WTC11 (cell line): Measurements from ENCODE around the gene SLC27A5. TPM values are rescaled to one million over a fixed set of nuclear protein-coding genes. Genes with fewer than 3 reads are reported as not detected.

Experiments
- ATF1 ChIP-seq: sonication (generic); formaldehyde crosslinking; IDR thresholded peaks from 2 replicates; pipeline ENCODE4 v1.8.1; 2023; ENCODE audit warnings: mild to moderate bottlenecking, moderate library complexity, missing genetic modification reagents
- CBFB ChIP-seq: sonication (generic); formaldehyde crosslinking; IDR thresholded peaks from 2 replicates; pipeline ENCODE4 v1.8.1; 2022; ENCODE audit warnings: mild to moderate bottlenecking, low read depth, missing genetic modification reagents
- CREB1 ChIP-seq: sonication (generic); formaldehyde crosslinking; IDR thresholded peaks from 2 replicates; pipeline ENCODE4 v1.8.0; 2023; ENCODE audit warnings: mild to moderate bottlenecking, missing genetic modification reagents
- EMX1 ChIP-seq: fragments of 250-450 bp; sonication (Bioruptor Pico); IDR thresholded peaks from 2 replicates; pipeline ENCODE4 v1.8.0; 2021; ENCODE audit warnings: mild to moderate bottlenecking
- ESRRA ChIP-seq: sonication (generic); formaldehyde crosslinking; IDR thresholded peaks from 2 replicates; pipeline ENCODE4 v1.8.1; 2022; ENCODE audit warnings: mild to moderate bottlenecking, missing genetic modification reagents, borderline replicate concordance
- ETV6 ChIP-seq: sonication (generic); formaldehyde crosslinking; IDR thresholded peaks from 2 replicates; pipeline ENCODE4 v1.8.1; 2022; ENCODE audit warnings: mild to moderate bottlenecking, missing genetic modification reagents
- HMGA2 ChIP-seq: fragments of 250-450 bp; sonication (Bioruptor Pico); IDR thresholded peaks from 2 replicates; pipeline ENCODE4 v1.4.0; 2021; ENCODE audit warnings: mild to moderate bottlenecking, moderate library complexity
- MYBL2 ChIP-seq: sonication (generic); formaldehyde crosslinking; IDR thresholded peaks from 2 replicates; pipeline ENCODE4 v1.8.1; 2023; ENCODE audit warnings: mild to moderate bottlenecking, moderate library complexity, missing genetic modification reagents
- NFYB ChIP-seq: sonication (generic); formaldehyde crosslinking; conservative IDR thresholded peaks from 2 replicates; pipeline ENCODE4 v1.8.0; 2022; ENCODE audit warnings: low read depth, missing genetic modification reagents
- NR2C2 ChIP-seq: sonication (generic); formaldehyde crosslinking; IDR thresholded peaks from 2 replicates; pipeline ENCODE4 v1.8.0; 2022; ENCODE audit warnings: mild to moderate bottlenecking, missing genetic modification reagents
- NR3C1 ChIP-seq: sonication (generic); formaldehyde crosslinking; conservative IDR thresholded peaks from 2 replicates; pipeline ENCODE4 v1.8.1; 2023; ENCODE audit warnings: low read depth, mild to moderate bottlenecking, missing genetic modification reagents
- OVOL2 ChIP-seq: fragments of 250-450 bp; sonication (Bioruptor Pico); IDR thresholded peaks from 2 replicates; pipeline ENCODE4 v1.9.0; 2021; ENCODE audit warnings: mild to moderate bottlenecking, borderline replicate concordance
- SMAD3 ChIP-seq: sonication (generic); formaldehyde crosslinking; IDR thresholded peaks from 2 replicates; pipeline ENCODE4 v1.8.0; 2022; ENCODE audit warnings: missing genetic modification reagents, mild to moderate bottlenecking, borderline replicate concordance
- TEAD1 ChIP-seq: sonication (generic); formaldehyde crosslinking; IDR thresholded peaks from 2 replicates; pipeline ENCODE4 v1.8.0; 2022; ENCODE audit warnings: mild to moderate bottlenecking, missing genetic modification reagents
- TEAD4 ChIP-seq: sonication (generic); formaldehyde crosslinking; IDR thresholded peaks from 2 replicates; pipeline ENCODE4 v1.8.0; 2022; ENCODE audit warnings: mild to moderate bottlenecking, missing genetic modification reagents
- ZNF138 ChIP-seq: sonication (generic); formaldehyde crosslinking; conservative IDR thresholded peaks from 2 replicates; pipeline ENCODE4 v1.8.1; 2022; ENCODE audit warnings: mild to moderate bottlenecking, moderate library complexity, missing genetic modification reagents
- ZNF317 ChIP-seq: sonication (generic); formaldehyde crosslinking; IDR thresholded peaks from 2 replicates; pipeline ENCODE4 v1.8.1; 2023; ENCODE audit warnings: low read depth, mild to moderate bottlenecking, moderate library complexity, missing genetic modification reagents, borderline replicate concordance
- total RNA-seq: library from RNA; stranded (reverse); gene quantifications from 3 replicates; pipeline ENCODE4 v1.2.3, GENCODE V29; 2021
- TF ChIP-seq, protein P1 (sequence below): fragments of 250-450 bp; sonication (Bioruptor Pico); conservative IDR thresholded peaks from 2 replicates; pipeline ENCODE4 v1.9.0; 2021; ENCODE audit warnings: mild to moderate bottlenecking
- TF ChIP-seq, protein P2 (sequence below): sonication (generic); formaldehyde crosslinking; IDR thresholded peaks from 2 replicates; pipeline ENCODE4 v1.8.1; 2023; ENCODE audit warnings: mild to moderate bottlenecking, missing genetic modification reagents, borderline replicate concordance
- TF ChIP-seq, protein P3 (sequence below): fragments of 250-450 bp; sonication (Bioruptor Pico); IDR thresholded peaks from 2 replicates; pipeline ENCODE4 v1.9.0; 2021; ENCODE audit warnings: mild to moderate bottlenecking
- TF ChIP-seq, protein P4 (sequence below): sonication (generic); formaldehyde crosslinking; IDR thresholded peaks from 2 replicates; pipeline ENCODE4 v1.8.1; 2022; ENCODE audit warnings: missing genetic modification reagents, borderline replicate concordance
- TF ChIP-seq, protein P5 (sequence below): sonication (generic); formaldehyde crosslinking; IDR thresholded peaks from 2 replicates; pipeline ENCODE4 v1.8.1; 2022; ENCODE audit warnings: low read depth, missing genetic modification reagents, borderline replicate concordance
- TF ChIP-seq, protein P6 (sequence below): fragments of 200-600 bp; IDR thresholded peaks from 2 replicates; pipeline ENCODE4 v1.8.0; 2022; ENCODE audit warnings: antibody characterized with exemption
- TF ChIP-seq, protein P7 (sequence below): fragments of 250-450 bp; sonication (Bioruptor Pico); IDR thresholded peaks from 2 replicates; pipeline ENCODE4 v1.9.0; 2021; ENCODE audit warnings: moderate library complexity, mild to moderate bottlenecking, inconsistent platforms, borderline replicate concordance

Gene SLC27A5
- total RNA-seq, 1 experiment from 2014 or later, result 21.9 TPM

DNA sequence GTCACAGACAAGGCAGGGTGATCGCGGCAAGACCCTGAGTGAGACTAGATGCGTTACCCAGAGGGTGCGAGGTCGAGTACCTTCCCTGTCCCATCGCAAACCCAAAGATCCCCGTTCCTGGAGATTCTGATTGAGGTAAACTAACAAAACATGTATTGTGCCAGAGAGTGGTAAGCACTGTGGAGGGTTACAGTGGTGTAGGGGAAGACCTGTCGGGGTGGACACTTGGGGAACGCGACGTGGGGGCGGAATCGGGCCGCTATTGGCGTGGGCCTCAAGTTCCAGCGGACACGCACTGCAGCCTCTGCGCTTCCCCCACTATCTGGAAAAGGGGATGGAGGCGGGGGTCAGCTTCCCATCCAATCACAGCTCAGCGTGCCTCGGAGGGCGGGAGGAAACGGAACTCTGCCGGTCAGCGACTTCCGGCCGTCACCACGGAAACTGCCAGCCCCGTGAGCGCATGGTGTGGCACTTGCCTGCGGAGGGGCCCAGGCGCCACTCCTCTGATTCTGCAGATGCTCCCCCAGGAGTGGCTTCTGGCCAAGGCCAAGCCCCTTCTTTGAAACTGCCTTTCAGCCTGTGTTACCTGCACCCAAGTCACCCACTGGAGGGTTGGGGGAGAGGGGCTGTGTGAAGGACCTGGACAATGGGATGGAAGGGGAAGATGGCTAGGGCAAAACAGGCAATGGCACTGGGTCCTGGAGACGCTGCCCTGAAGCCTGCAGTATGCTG is 47.6 kb upstream of the SLC27A5 start (continued):
- TF ChIP-seq, protein P1, sequence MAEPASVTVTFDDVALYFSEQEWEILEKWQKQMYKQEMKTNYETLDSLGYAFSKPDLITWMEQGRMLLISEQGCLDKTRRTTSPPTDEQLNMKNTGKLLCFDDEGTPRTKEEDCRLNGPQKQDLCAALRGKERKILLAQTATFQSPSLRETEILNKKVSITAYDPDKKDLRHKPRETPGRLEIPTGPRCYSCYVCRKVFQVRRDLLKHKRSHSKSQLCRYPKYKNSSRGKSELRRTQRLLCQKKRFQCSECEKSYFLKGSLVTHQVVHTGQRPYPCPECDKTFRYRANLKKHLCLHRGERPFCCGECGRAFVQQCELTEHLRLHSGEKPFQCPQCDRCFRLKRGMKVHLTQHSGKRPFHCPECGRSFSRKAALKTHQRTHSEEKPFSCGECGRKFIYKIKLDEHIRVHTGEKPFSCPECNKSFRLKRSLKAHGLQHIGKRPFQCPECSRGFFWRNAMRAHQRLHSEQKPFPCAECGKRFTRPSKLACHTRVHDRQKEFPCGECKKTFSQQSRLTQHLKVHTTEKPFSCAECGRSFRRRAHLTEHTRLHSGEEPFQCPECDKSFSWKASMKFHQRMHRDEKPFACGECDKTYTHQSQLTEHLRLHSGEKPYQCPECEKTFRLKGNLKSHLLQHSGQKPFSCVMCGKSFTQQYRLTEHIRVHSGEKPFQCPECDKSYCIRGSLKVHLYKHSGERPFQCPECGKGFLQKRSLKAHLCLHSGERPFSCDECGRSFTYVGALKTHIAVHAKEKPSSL, result no peak
- TF ChIP-seq, protein P2, sequence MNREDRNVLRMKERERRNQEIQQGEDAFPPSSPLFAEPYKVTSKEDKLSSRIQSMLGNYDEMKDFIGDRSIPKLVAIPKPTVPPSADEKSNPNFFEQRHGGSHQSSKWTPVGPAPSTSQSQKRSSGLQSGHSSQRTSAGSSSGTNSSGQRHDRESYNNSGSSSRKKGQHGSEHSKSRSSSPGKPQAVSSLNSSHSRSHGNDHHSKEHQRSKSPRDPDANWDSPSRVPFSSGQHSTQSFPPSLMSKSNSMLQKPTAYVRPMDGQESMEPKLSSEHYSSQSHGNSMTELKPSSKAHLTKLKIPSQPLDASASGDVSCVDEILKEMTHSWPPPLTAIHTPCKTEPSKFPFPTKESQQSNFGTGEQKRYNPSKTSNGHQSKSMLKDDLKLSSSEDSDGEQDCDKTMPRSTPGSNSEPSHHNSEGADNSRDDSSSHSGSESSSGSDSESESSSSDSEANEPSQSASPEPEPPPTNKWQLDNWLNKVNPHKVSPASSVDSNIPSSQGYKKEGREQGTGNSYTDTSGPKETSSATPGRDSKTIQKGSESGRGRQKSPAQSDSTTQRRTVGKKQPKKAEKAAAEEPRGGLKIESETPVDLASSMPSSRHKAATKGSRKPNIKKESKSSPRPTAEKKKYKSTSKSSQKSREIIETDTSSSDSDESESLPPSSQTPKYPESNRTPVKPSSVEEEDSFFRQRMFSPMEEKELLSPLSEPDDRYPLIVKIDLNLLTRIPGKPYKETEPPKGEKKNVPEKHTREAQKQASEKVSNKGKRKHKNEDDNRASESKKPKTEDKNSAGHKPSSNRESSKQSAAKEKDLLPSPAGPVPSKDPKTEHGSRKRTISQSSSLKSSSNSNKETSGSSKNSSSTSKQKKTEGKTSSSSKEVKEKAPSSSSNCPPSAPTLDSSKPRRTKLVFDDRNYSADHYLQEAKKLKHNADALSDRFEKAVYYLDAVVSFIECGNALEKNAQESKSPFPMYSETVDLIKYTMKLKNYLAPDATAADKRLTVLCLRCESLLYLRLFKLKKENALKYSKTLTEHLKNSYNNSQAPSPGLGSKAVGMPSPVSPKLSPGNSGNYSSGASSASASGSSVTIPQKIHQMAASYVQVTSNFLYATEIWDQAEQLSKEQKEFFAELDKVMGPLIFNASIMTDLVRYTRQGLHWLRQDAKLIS (CRISPR knock-in tag), result no peak
- peak; percentile 81 for TF ChIP-seq NFYB (CRISPR knock-in tag)
- TF ChIP-seq, protein P3, sequence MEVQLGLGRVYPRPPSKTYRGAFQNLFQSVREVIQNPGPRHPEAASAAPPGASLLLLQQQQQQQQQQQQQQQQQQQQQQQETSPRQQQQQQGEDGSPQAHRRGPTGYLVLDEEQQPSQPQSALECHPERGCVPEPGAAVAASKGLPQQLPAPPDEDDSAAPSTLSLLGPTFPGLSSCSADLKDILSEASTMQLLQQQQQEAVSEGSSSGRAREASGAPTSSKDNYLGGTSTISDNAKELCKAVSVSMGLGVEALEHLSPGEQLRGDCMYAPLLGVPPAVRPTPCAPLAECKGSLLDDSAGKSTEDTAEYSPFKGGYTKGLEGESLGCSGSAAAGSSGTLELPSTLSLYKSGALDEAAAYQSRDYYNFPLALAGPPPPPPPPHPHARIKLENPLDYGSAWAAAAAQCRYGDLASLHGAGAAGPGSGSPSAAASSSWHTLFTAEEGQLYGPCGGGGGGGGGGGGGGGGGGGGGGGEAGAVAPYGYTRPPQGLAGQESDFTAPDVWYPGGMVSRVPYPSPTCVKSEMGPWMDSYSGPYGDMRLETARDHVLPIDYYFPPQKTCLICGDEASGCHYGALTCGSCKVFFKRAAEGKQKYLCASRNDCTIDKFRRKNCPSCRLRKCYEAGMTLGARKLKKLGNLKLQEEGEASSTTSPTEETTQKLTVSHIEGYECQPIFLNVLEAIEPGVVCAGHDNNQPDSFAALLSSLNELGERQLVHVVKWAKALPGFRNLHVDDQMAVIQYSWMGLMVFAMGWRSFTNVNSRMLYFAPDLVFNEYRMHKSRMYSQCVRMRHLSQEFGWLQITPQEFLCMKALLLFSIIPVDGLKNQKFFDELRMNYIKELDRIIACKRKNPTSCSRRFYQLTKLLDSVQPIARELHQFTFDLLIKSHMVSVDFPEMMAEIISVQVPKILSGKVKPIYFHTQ (CRISPR knock-in tag), result peak; percentile 66; the same call in 1 of the 2 replicates
- no peak for TF ChIP-seq OVOL2 (CRISPR knock-in tag)
- TF ChIP-seq CBFB (CRISPR knock-in tag), result no peak
- TF ChIP-seq ZNF317 (CRISPR knock-in tag), result no peak
- 0 out of 2 replicates have a peak, but pooled peaks have one; percentile 17 for TF ChIP-seq TEAD4
- TF ChIP-seq HMGA2 (CRISPR knock-in tag), result 0 out of 2 replicates have a peak, but pooled peaks have one; percentile 4
- no peak for TF ChIP-seq ZNF138 (CRISPR knock-in tag)
- peak; percentile 80; the same call in 1 of the 2 replicates for TF ChIP-seq ETV6 (CRISPR knock-in tag)
- TF ChIP-seq TEAD1 (CRISPR knock-in tag), result peak; percentile 64; the same call in 1 of the 2 replicates
- no peak; the same call in 1 of the 2 replicates for TF ChIP-seq SMAD3
- no peak for TF ChIP-seq CREB1
- TF ChIP-seq ATF1, result no peak
- TF ChIP-seq, protein P4, sequence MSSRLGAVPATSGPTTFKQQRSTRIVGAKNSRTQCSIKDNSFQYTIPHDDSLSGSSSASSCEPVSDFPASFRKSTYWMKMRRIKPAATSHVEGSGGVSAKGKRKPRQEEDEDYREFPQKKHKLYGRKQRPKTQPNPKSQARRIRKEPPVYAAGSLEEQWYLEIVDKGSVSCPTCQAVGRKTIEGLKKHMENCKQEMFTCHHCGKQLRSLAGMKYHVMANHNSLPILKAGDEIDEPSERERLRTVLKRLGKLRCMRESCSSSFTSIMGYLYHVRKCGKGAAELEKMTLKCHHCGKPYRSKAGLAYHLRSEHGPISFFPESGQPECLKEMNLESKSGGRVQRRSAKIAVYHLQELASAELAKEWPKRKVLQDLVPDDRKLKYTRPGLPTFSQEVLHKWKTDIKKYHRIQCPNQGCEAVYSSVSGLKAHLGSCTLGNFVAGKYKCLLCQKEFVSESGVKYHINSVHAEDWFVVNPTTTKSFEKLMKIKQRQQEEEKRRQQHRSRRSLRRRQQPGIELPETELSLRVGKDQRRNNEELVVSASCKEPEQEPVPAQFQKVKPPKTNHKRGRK, result no peak
- TF ChIP-seq, protein P5, sequence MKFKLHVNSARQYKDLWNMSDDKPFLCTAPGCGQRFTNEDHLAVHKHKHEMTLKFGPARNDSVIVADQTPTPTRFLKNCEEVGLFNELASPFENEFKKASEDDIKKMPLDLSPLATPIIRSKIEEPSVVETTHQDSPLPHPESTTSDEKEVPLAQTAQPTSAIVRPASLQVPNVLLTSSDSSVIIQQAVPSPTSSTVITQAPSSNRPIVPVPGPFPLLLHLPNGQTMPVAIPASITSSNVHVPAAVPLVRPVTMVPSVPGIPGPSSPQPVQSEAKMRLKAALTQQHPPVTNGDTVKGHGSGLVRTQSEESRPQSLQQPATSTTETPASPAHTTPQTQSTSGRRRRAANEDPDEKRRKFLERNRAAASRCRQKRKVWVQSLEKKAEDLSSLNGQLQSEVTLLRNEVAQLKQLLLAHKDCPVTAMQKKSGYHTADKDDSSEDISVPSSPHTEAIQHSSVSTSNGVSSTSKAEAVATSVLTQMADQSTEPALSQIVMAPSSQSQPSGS (CRISPR knock-in tag), result no peak
- TF ChIP-seq EMX1 (CRISPR knock-in tag), result no peak
- TF ChIP-seq, protein P6, sequence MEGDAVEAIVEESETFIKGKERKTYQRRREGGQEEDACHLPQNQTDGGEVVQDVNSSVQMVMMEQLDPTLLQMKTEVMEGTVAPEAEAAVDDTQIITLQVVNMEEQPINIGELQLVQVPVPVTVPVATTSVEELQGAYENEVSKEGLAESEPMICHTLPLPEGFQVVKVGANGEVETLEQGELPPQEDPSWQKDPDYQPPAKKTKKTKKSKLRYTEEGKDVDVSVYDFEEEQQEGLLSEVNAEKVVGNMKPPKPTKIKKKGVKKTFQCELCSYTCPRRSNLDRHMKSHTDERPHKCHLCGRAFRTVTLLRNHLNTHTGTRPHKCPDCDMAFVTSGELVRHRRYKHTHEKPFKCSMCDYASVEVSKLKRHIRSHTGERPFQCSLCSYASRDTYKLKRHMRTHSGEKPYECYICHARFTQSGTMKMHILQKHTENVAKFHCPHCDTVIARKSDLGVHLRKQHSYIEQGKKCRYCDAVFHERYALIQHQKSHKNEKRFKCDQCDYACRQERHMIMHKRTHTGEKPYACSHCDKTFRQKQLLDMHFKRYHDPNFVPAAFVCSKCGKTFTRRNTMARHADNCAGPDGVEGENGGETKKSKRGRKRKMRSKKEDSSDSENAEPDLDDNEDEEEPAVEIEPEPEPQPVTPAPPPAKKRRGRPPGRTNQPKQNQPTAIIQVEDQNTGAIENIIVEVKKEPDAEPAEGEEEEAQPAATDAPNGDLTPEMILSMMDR, result no peak
- TF ChIP-seq MYBL2, result no peak
- no peak for TF ChIP-seq NR3C1 (CRISPR knock-in tag)
- TF ChIP-seq ESRRA (CRISPR knock-in tag), result 0 out of 2 replicates have a peak, but pooled peaks have one; percentile 36
- TF ChIP-seq NR2C2, result no peak
- TF ChIP-seq, protein P7, sequence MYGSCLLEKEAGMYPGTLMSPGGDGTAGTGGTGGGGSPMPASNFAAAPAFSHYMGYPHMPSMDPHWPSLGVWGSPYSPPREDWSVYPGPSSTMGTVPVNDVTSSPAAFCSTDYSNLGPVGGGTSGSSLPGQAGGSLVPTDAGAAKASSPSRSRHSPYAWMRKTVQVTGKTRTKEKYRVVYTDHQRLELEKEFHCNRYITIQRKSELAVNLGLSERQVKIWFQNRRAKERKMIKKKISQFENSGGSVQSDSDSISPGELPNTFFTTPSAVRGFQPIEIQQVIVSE (CRISPR knock-in tag), result no peak
